ENCODE measurements around the gene DEK. TPM values are rescaled to one million over a fixed set of nuclear protein-coding genes. Genes with fewer than 3 reads are reported as not detected.

DEK gene
- total and polyA plus RNA-seq, 2 of the 13 experiments (the other 11 are each of a cell fraction or from before 2014, with no cell fraction given): 53.2 to 276 TPM

- TF ChIP-seq ATF2 (CRISPR knock-in tag; IDR thresholded peaks at IDR 0.05) (no peak), ZNF816 (CRISPR knock-in tag; IDR thresholded peaks at IDR 0.05; ENCODE audit: borderline replicate concordance) (no peak)
Measured at GRCh38 chr6:18237167-18237566, 27.2 kb downstream of the DEK start (continued).

- 77% methylated on average over 3 of the region's 3 CpGs for WGBS (ENCODE audit: low lambda C conversion rate)
- TF ChIP-seq ZNF121 (CRISPR knock-in tag; IDR thresholded peaks at IDR 0.05): 0 out of 2 replicates have a peak, but pooled peaks have one; percentile 26
- TF ChIP-seq PBX2 (CRISPR knock-in tag; IDR thresholded peaks at IDR 0.05): no peak
- in situ Hi-C loops (cut with HindIII; ENCODE audit: extremely low pct_ligation_motif_present, low pct_unique_long_range_greater_than_20kb) (no loop called here), intact Hi-C loops (cut with micrococcal nuclease; ENCODE audit: unreplicated experiment) (no loop called here)
- H3K4me2 ChIP-seq (ENCODE audit: low read depth, low read length): no peak overlapping the region
- H3K27me3 ChIP-seq (ENCODE audit: control insufficient read depth in 1 of 2, insufficient read depth in 2 of 2, low read length in 2 of 2): no peaks in the 10 kb centered on the region
- peaks cover 8 to 48% of the 10 kb centered on the region in 2 experiments for H3K36me3 ChIP-seq (replicated peaks in 1 of 2; ENCODE audit: control insufficient read depth in 1 of 2, insufficient read depth in 2 of 2, low read length in 2 of 2)
- no peak overlapping the region for H2AFZ ChIP-seq (ENCODE audit: low read length)
- FAIRE-seq (no peak), ATAC-seq (no peak), DNase-seq (ENCODE audit: low spot score) (no peak)
- peaks cover 4% of the 10 kb centered on the region; the same call in 1 of the 2 replicates for H3K4me1 ChIP-seq (ENCODE audit: insufficient read depth, low read length)
- CTCF ChIA-PET (ENCODE audit: low intra/inter-chr PET ratio, low total read pairs): no interaction called here
- H3K4me3 ChIP-seq (replicated peaks in 1 of 3; ENCODE audit: insufficient read depth in 1 of 3, low read depth in 2 of 3, low read length in 3 of 3): no peak overlapping the region
- H3K9ac ChIP-seq (ENCODE audit: insufficient read depth, low read depth, low read length): no peak overlapping the region
- BruUV-seq (replicated peaks): no TSS peak
- peaks cover 20% of the 10 kb centered on the region for H3K79me2 ChIP-seq (ENCODE audit: insufficient read depth, low read length)
- H3K9me3 ChIP-seq (ENCODE audit: low read length): no peaks in the 10 kb centered on the region
- H4K20me1 ChIP-seq (ENCODE audit: insufficient read depth, low read length): no peaks in the 10 kb centered on the region
- no peak overlapping the region for H3K27ac ChIP-seq (ENCODE audit: extremely low read length, insufficient read depth, low read length)
- POLR2A ChIA-PET: no interaction called here
Measured at GRCh38 chr6:18235524-18235923, 28.8 kb downstream of the DEK start.

GRCh38 chr6:18234564-18234963 lies 29.8 kb downstream of the DEK start:
- 100% methylated on average over 1 of the region's 1 CpG for WGBS (ENCODE audit: low lambda C conversion rate)
- ATAC-seq: no peak
- TF ChIP-seq ZNF891 (CRISPR knock-in tag; IDR thresholded peaks at IDR 0.05) (no peak), ZKSCAN1 (IDR thresholded peaks at IDR 0.05; ENCODE audit: low read length) (no peak), PITX1 (CRISPR knock-in tag; IDR thresholded peaks at IDR 0.05) (no peak), ATF4 (CRISPR knock-in tag; IDR thresholded peaks at IDR 0.05) (no peak), BORCS8-MEF2B (CRISPR knock-in tag; IDR thresholded peaks at IDR 0.05) (no peak), ZBTB25 (CRISPR knock-in tag; IDR thresholded peaks at IDR 0.05) (no peak), BCL6 (CRISPR knock-in tag; IDR thresholded peaks at IDR 0.05) (no peak), RBM22 (optimal IDR thresholded peaks at IDR 0.05; ENCODE audit: low read length) (peak; percentile 46)
- FAIRE-seq: no peak
- H4K20me1 ChIP-seq (ENCODE audit: insufficient read depth, low read length): no peaks in the 10 kb centered on the region
- CTCF ChIA-PET (ENCODE audit: low intra/inter-chr PET ratio, low total read pairs): no interaction called here
- no peak for DNase-seq (ENCODE audit: low spot score)
- POLR2A ChIA-PET: no interaction called here
- peaks cover 8 to 45% of the 10 kb centered on the region in 2 experiments for H3K36me3 ChIP-seq (replicated peaks in 1 of 2; ENCODE audit: control insufficient read depth in 1 of 2, insufficient read depth in 2 of 2, low read length in 2 of 2)
- no peaks in the 10 kb centered on the region for H3K27me3 ChIP-seq (ENCODE audit: control insufficient read depth in 1 of 2, insufficient read depth in 2 of 2, low read length in 2 of 2)
- H3K4me1 ChIP-seq (ENCODE audit: insufficient read depth, low read length): no peaks in the 10 kb centered on the region
- H3K9ac ChIP-seq (ENCODE audit: insufficient read depth, low read depth, low read length): no peak overlapping the region
- H3K4me2 ChIP-seq (ENCODE audit: low read depth, low read length): no peak overlapping the region
- no peaks in the 10 kb centered on the region for H3K9me3 ChIP-seq (ENCODE audit: low read length)
- H2AFZ ChIP-seq (ENCODE audit: low read length): no peak overlapping the region
- H3K79me2 ChIP-seq (ENCODE audit: insufficient read depth, low read length): peaks cover 20% of the 10 kb centered on the region
- in situ Hi-C loops (cut with HindIII; ENCODE audit: extremely low pct_ligation_motif_present, low pct_unique_long_range_greater_than_20kb) (no loop called here), intact Hi-C loops (cut with micrococcal nuclease; ENCODE audit: unreplicated experiment) (no loop called here)
- no peak overlapping the region for H3K4me3 ChIP-seq (replicated peaks in 1 of 3; ENCODE audit: insufficient read depth in 1 of 3, low read depth in 2 of 3, low read length in 3 of 3)
- no TSS peak for BruUV-seq (replicated peaks)
- H3K27ac ChIP-seq (ENCODE audit: extremely low read length, insufficient read depth, low read length): no peak overlapping the region
